HepG2 (cell line): ENCODE data around the gene PSMB3. TPM values are rescaled to one million over a fixed set of nuclear protein-coding genes. Genes with fewer than 3 reads are reported as not detected.

Experiments used
- AHR ChIP-seq: IDR thresholded peaks from 2 replicates; pipeline ENCODE4 v1.6.1; 2018; ENCODE audit warnings: missing genetic modification reagents, missing compliant biosample characterization
- BHLHE40 ChIP-seq: IDR thresholded peaks from 2 replicates; pipeline ENCODE4 v1.6.1; 2011; ENCODE audit warnings: low read length, improper control_type of control experiment
- EED ChIP-seq: sonication (generic); formaldehyde crosslinking; IDR thresholded peaks from 2 replicates; pipeline ENCODE4 v1.5.0; 2020; ENCODE audit warnings: mild to moderate bottlenecking, missing genetic modification reagents
- SP1 ChIP-seq, 2 experiments: fragments of 450-650 bp in 1 of 2; sonication (generic) in 1 of 2; formaldehyde crosslinking in 1 of 2; IDR thresholded peaks; 2 replicates each; pipeline versions ENCODE4 v1.4.0 to v1.6.1; 2016 to 2020; ENCODE audit warnings: missing genetic modification reagents in 1 of 2
- ZC3H13 ChIP-seq: sonication (generic); formaldehyde crosslinking; IDR thresholded peaks from 2 replicates; pipeline ENCODE4 v1.8.1; 2023; ENCODE audit warnings: mild to moderate bottlenecking, missing genetic modification reagents, moderate library complexity
- ZNF224 ChIP-seq: sonication (generic); formaldehyde crosslinking; IDR thresholded peaks from 2 replicates; pipeline ENCODE4 v1.5.0; 2020; ENCODE audit warnings: mild to moderate bottlenecking, missing genetic modification reagents
- ZNF383 ChIP-seq: sonication (generic); formaldehyde crosslinking; IDR thresholded peaks from 2 replicates; pipeline ENCODE4 v1.4.0; 2020; ENCODE audit warnings: missing genetic modification reagents, mild to moderate bottlenecking, borderline replicate concordance
- ZNF44 ChIP-seq: sonication (generic); formaldehyde crosslinking; IDR thresholded peaks from 2 replicates; pipeline ENCODE4 v1.5.1; 2020; ENCODE audit warnings: mild to moderate bottlenecking, missing genetic modification reagents
- ZNF557 ChIP-seq: sonication (generic); formaldehyde crosslinking; IDR thresholded peaks from 2 replicates; pipeline ENCODE4 v1.4.0; 2020; ENCODE audit warnings: missing genetic modification reagents
- ZNF567 ChIP-seq: sonication (generic); formaldehyde crosslinking; IDR thresholded peaks from 2 replicates; pipeline ENCODE4 v1.8.1; 2023; ENCODE audit warnings: mild to moderate bottlenecking, missing genetic modification reagents, borderline replicate concordance
- polyA plus RNA-seq, 8 experiments: library from polyadenylated mRNA; depleted of rRNA in 3 of 8; stranded (reverse) in 7 of 8; unstranded in 1 of 8; fragments of >200 nt; fragmentation: Illumina TruSeq in 4 of 8; extraction: Trizol in 4 of 8; gene quantifications; 2 replicates each; pipeline versions ENCODE4 v1.2.1 to v1.2.3, GENCODE V29; 2011 to 2016; ENCODE audit warnings: low read depth in 4 of 8, missing spikeins in 1 of 8, mixed read lengths in 1 of 8; ENCODE audit not compliant: insufficient read depth in 1 of 8
- total RNA-seq, 5 experiments: library from RNA; depleted of rRNA; stranded (reverse); fragments of >200 nt; fragmentation: Illumina TruSeq; extraction: Trizol; gene quantifications; 2 replicates each; pipeline ENCODE4 v1.2.3, GENCODE V29; 2016; ENCODE audit warnings: low read depth in 1 of 5
- TF ChIP-seq, protein P1 (sequence below): sonication (generic); formaldehyde crosslinking; IDR thresholded peaks from 2 replicates; pipeline ENCODE4 v1.4.0; 2020; ENCODE audit warnings: missing genetic modification reagents, borderline replicate concordance
- TF ChIP-seq, protein P2 (sequence below): sonication (generic); formaldehyde crosslinking; IDR thresholded peaks from 2 replicates; pipeline ENCODE4 v1.4.0; 2020; ENCODE audit warnings: mild to moderate bottlenecking, missing genetic modification reagents
- TF ChIP-seq, protein P3 (sequence below): sonication (generic); formaldehyde crosslinking; IDR thresholded peaks from 2 replicates; pipeline ENCODE4 v1.5.1; 2020; ENCODE audit warnings: mild to moderate bottlenecking, moderate library complexity, missing genetic modification reagents
- TF ChIP-seq, protein P4 (sequence below): sonication (generic); formaldehyde crosslinking; IDR thresholded peaks from 2 replicates; pipeline ENCODE4 v1.8.0; 2023; ENCODE audit warnings: mild to moderate bottlenecking, missing genetic modification reagents
- TF ChIP-seq, protein P5 (sequence below): sonication (generic); formaldehyde crosslinking; IDR thresholded peaks from 2 replicates; pipeline ENCODE4 v1.8.0; 2022; ENCODE audit warnings: mild to moderate bottlenecking, missing genetic modification reagents, moderate library complexity
- TF ChIP-seq, protein P6 (sequence below): sonication (generic); formaldehyde crosslinking; IDR thresholded peaks from 2 replicates; pipeline ENCODE4 v1.4.0; 2020; ENCODE audit warnings: mild to moderate bottlenecking, missing genetic modification reagents

Gene PSMB3
- total and polyA plus RNA-seq, 2 of the 13 experiments (the other 11 are each of a cell fraction or from before 2014, with no cell fraction given): 366 to 517 TPM

DNA sequence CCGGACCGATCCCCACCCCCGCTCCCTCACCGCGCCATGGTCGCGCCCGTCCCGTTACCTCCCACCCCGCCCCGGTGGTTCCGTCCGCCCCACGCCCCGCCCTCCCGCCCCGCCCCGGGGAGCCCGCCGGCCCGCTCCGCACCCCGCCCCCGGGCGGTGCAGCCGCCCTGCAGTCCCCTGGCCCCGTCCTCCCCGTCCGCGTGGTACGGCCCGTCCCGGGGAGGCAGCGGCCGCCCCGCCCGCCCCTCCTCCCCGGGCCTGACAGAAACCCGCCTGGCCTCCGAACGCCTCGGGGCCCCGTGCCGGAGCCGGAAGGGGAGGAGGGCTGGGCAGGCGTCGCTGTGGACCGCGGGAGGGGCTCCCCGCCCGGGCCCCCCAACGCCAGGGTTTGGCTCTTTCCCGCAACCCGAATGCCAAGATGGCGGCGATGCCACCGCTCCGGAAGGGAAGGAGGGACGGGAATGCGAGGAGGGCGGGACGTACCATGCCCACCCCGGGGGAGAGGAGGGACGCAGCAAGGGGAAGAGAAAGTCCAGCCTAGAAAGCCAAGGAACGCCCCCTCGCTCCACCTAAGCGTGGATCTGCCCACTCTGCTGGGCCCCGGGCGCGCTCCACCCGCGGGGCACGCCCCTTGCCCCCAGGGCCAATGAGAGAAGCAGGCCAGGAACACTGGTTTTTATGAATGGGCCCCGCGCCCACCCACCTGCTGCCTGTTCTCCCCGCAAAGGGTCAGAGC, 47.1 kb downstream of the PSMB3 start, which contains the start of gene PIP4K2B (continued):
- TF ChIP-seq, protein P1, sequence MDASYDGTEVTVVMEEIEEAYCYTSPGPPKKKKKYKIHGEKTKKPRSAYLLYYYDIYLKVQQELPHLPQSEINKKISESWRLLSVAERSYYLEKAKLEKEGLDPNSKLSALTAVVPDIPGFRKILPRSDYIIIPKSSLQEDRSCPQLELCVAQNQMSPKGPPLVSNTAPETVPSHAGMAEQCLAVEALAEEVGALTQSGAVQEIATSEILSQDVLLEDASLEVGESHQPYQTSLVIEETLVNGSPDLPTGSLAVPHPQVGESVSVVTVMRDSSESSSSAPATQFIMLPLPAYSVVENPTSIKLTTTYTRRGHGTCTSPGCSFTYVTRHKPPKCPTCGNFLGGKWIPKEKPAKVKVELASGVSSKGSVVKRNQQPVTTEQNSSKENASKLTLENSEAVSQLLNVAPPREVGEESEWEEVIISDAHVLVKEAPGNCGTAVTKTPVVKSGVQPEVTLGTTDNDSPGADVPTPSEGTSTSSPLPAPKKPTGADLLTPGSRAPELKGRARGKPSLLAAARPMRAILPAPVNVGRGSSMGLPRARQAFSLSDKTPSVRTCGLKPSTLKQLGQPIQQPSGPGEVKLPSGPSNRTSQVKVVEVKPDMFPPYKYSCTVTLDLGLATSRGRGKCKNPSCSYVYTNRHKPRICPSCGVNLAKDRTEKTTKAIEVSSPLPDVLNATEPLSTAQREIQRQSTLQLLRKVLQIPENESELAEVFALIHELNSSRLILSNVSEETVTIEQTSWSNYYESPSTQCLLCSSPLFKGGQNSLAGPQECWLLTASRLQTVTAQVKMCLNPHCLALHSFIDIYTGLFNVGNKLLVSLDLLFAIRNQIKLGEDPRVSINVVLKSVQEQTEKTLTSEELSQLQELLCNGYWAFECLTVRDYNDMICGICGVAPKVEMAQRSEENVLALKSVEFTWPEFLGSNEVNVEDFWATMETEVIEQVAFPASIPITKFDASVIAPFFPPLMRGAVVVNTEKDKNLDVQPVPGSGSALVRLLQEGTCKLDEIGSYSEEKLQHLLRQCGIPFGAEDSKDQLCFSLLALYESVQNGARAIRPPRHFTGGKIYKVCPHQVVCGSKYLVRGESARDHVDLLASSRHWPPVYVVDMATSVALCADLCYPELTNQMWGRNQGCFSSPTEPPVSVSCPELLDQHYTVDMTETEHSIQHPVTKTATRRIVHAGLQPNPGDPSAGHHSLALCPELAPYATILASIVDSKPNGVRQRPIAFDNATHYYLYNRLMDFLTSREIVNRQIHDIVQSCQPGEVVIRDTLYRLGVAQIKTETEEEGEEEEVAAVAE (CRISPR knock-in tag): peak; percentile 62; the same call in 1 of the 2 replicates
- TF ChIP-seq, protein P2, sequence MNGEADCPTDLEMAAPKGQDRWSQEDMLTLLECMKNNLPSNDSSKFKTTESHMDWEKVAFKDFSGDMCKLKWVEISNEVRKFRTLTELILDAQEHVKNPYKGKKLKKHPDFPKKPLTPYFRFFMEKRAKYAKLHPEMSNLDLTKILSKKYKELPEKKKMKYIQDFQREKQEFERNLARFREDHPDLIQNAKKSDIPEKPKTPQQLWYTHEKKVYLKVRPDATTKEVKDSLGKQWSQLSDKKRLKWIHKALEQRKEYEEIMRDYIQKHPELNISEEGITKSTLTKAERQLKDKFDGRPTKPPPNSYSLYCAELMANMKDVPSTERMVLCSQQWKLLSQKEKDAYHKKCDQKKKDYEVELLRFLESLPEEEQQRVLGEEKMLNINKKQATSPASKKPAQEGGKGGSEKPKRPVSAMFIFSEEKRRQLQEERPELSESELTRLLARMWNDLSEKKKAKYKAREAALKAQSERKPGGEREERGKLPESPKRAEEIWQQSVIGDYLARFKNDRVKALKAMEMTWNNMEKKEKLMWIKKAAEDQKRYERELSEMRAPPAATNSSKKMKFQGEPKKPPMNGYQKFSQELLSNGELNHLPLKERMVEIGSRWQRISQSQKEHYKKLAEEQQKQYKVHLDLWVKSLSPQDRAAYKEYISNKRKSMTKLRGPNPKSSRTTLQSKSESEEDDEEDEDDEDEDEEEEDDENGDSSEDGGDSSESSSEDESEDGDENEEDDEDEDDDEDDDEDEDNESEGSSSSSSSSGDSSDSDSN: peak; percentile 27; the same call in 1 of the 2 replicates
- TF ChIP-seq SP1 (IDR thresholded peaks at IDR 0.05): no peak
- peak; percentile 96 for TF ChIP-seq SP1 (CRISPR knock-in tag; IDR thresholded peaks at IDR 0.05)
- TF ChIP-seq, protein P3, sequence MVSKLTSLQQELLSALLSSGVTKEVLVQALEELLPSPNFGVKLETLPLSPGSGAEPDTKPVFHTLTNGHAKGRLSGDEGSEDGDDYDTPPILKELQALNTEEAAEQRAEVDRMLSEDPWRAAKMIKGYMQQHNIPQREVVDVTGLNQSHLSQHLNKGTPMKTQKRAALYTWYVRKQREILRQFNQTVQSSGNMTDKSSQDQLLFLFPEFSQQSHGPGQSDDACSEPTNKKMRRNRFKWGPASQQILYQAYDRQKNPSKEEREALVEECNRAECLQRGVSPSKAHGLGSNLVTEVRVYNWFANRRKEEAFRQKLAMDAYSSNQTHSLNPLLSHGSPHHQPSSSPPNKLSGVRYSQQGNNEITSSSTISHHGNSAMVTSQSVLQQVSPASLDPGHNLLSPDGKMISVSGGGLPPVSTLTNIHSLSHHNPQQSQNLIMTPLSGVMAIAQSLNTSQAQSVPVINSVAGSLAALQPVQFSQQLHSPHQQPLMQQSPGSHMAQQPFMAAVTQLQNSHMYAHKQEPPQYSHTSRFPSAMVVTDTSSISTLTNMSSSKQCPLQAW (CRISPR knock-in tag): peak; percentile 95
- TF ChIP-seq ZNF557: 0 out of 2 replicates have a peak, but pooled peaks have one; percentile 84
- peak; percentile 90 for TF ChIP-seq EED (CRISPR knock-in tag)
- TF ChIP-seq, protein P4, sequence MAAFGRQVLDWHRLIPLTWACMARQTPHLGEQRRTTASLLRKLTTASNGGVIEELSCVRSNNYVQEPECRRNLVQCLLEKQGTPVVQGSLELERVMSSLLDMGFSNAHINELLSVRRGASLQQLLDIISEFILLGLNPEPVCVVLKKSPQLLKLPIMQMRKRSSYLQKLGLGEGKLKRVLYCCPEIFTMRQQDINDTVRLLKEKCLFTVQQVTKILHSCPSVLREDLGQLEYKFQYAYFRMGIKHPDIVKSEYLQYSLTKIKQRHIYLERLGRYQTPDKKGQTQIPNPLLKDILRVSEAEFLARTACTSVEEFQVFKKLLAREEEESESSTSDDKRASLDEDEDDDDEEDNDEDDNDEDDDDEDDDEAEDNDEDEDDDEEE (CRISPR knock-in tag): peak; percentile 47
- TF ChIP-seq, protein P5, sequence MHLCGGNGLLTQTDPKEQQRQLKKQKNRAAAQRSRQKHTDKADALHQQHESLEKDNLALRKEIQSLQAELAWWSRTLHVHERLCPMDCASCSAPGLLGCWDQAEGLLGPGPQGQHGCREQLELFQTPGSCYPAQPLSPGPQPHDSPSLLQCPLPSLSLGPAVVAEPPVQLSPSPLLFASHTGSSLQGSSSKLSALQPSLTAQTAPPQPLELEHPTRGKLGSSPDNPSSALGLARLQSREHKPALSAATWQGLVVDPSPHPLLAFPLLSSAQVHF (CRISPR knock-in tag): no peak; the same call in 1 of the 2 replicates
- no peak for TF ChIP-seq ZNF383 (CRISPR knock-in tag)
- TF ChIP-seq ZC3H13 (CRISPR knock-in tag): no peak; the same call in 1 of the 2 replicates
- TF ChIP-seq ZNF44 (CRISPR knock-in tag): peak; percentile 42; the same call in 1 of the 2 replicates
- TF ChIP-seq, protein P6, sequence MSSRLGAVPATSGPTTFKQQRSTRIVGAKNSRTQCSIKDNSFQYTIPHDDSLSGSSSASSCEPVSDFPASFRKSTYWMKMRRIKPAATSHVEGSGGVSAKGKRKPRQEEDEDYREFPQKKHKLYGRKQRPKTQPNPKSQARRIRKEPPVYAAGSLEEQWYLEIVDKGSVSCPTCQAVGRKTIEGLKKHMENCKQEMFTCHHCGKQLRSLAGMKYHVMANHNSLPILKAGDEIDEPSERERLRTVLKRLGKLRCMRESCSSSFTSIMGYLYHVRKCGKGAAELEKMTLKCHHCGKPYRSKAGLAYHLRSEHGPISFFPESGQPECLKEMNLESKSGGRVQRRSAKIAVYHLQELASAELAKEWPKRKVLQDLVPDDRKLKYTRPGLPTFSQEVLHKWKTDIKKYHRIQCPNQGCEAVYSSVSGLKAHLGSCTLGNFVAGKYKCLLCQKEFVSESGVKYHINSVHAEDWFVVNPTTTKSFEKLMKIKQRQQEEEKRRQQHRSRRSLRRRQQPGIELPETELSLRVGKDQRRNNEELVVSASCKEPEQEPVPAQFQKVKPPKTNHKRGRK (CRISPR knock-in tag): no peak
- peak; percentile 98 for TF ChIP-seq BHLHE40
- no peak for TF ChIP-seq ZNF224
- peak; percentile 69; the same call in 1 of the 2 replicates for TF ChIP-seq AHR (CRISPR knock-in tag)
- TF ChIP-seq ZNF567 (CRISPR knock-in tag): 0 out of 2 replicates have a peak, but pooled peaks have one; percentile 64
